Tibial nerve (tissue), 3 donors: ENCODE data around the gene DDIT4.
"Not testable (repeated sequence)": the region's sequence is repeated elsewhere in the genome, so short reads cannot be mapped to it uniquely, and the experiment has no call there.

Experiments
- EP300 ChIP-seq, 2 donors: sonication (generic); formaldehyde crosslinking; IDR thresholded peaks; one replicate each; pipeline ENCODE4 v1.6.1; 2017; ENCODE audit warnings: antibody characterized with exemption in 2 of 2, mild to moderate bottlenecking in 1 of 2
- POLR2A ChIP-seq, 2 donors: fragments of 450-650 bp; IDR thresholded peaks; one replicate each; pipeline ENCODE4 v1.6.1; 2017; ENCODE audit warnings: antibody characterized with exemption in 2 of 2, mild to moderate bottlenecking in 2 of 2, moderate library complexity in 2 of 2

DNA sequence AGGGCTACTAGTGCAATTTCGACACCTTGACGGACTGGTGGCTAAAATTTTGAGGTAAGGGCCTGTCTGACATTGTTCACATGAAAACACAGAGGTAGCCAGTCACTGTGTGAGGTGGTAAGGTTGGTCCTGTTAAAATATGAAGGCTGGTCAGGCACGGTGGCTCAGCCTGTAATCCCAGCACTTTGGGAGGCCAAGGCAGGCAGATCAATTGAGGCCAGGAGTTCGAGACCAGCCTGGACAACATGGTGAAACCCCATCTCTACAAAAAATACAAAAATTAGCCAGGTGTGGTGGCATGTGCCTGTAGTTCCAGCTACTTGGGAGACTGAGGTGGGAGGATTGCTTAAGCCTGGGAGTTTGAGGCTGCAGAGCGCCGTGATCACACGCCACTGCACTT lies 34.0 kb downstream of the DDIT4 start:
- not testable (repeated sequence) for TF ChIP-seq POLR2A, EP300 (IDR thresholded peaks at IDR 0.05)
